Small intestine (tissue), 7 donors: ENCODE measurements around the gene PARP4. TPM values are rescaled to one million over a fixed set of nuclear protein-coding genes. Genes with fewer than 3 reads are reported as not detected.
"Not testable (repeated sequence)": the region's sequence is repeated elsewhere in the genome, so short reads cannot be mapped to it uniquely, and the experiment has no call there.

ENCODE experiments used
- DNase-seq, 2 donors: peaks; one replicate each; pipeline versions ENCODE4 v3.0.0 to v3.0.0-alpha.2; 2013
- FAIRE-seq: peaks from 2 replicates; lab custom pipeline; 2012; peaks lifted over from hg19 to GRCh38; lab: Jason Lieb, UNC
- H3K27ac ChIP-seq, 3 donors: one replicate each; pipeline ENCODE4 v1.5.1; 2013; ENCODE audit warnings: low read length in 2 of 3, mild to moderate bottlenecking in 2 of 3, control low read depth in 1 of 3, inconsistent platforms in 1 of 3, low read depth in 1 of 3, moderate library complexity in 1 of 3
- H3K27me3 ChIP-seq, 3 donors: one replicate each; pipeline ENCODE4 v1.6.1; 2013; ENCODE audit warnings: low read length in 3 of 3, inconsistent platforms in 1 of 3; ENCODE audit not compliant: control insufficient read depth in 3 of 3, insufficient read depth in 3 of 3
- H3K36me3 ChIP-seq, 3 donors: one replicate each; pipeline ENCODE4 v1.6.1; 2013; ENCODE audit warnings: low read length in 3 of 3, inconsistent platforms in 1 of 3, low read depth in 1 of 3, mild to moderate bottlenecking in 1 of 3, moderate library complexity in 1 of 3; ENCODE audit not compliant: control insufficient read depth in 3 of 3, insufficient read depth in 2 of 3
- H3K4me1 ChIP-seq, 3 donors: one replicate each; pipeline ENCODE4 v1.6.1; 2013; ENCODE audit warnings: low read length in 2 of 3, inconsistent platforms in 1 of 3, low read depth in 1 of 3, mild to moderate bottlenecking in 1 of 3, moderate library complexity in 1 of 3; ENCODE audit not compliant: control insufficient read depth in 3 of 3, insufficient read depth in 2 of 3
- H3K4me3 ChIP-seq, 3 donors: one replicate each; pipeline ENCODE4 v1.5.1; 2013; ENCODE audit warnings: low read length in 3 of 3, control low read depth in 1 of 3, inconsistent platforms in 1 of 3, low read depth in 1 of 3, mild to moderate bottlenecking in 1 of 3, moderate library complexity in 1 of 3
- H3K9me3 ChIP-seq, 2 donors: one replicate each; pipeline ENCODE4 v1.6.1; 2013; ENCODE audit warnings: low read depth in 1 of 2, low read length in 1 of 2; ENCODE audit not compliant: control insufficient read depth in 2 of 2, insufficient read depth in 1 of 2
- WGBS, 3 donors: extraction: QIAGEN DNeasy Blood & Tissue Kit; methylation state at CpG; one replicate each; pipeline ENCODE4 v1.1.7; 2013; 5-methylcytosine and 5-hydroxymethylcytosine counted together
- polyA plus RNA-seq, 4 donors: library from polyadenylated mRNA; stranded (reverse) in 3 of 4; unstranded in 1 of 4; fragments of 200-250 nt in 3 of 4; fragments of 120-200 nt in 1 of 4; gene quantifications; one replicate each; pipeline versions ENCODE4 v1.2.1 to v1.2.3, GENCODE V29; 2013
- donor health status: healthy with polysubstance abuse.
- donor health status: control.
- donor health status: control.
- donor health status: Bipolar disorder and iron deficiency.
- donor health status: healthy.

The PARP4 gene
- polyA plus RNA-seq, 4 donors: 30.0 to 74.0 (median 53.3) TPM

- H3K27me3 ChIP-seq: no peaks in the 10 kb centered on the region
- H3K27ac ChIP-seq: no peak overlapping the region
- FAIRE-seq (no peak), DNase-seq (no peak)
- H3K4me1 ChIP-seq: no peaks in the 10 kb centered on the region
- H3K9me3 ChIP-seq: no peaks in the 10 kb centered on the region
- 88 to 94% (median 92%) methylated on average over 6 of the region's 6 CpGs for WGBS, 3 donors
- peaks cover 24 to 63% (median 24%) of the 10 kb centered on the region in 3 donors for H3K36me3 ChIP-seq
- no peak overlapping the region for H3K4me3 ChIP-seq
Measured at GRCh38 chr13:24454056-24454455, 58.5 kb downstream of the PARP4 start.

DNA sequence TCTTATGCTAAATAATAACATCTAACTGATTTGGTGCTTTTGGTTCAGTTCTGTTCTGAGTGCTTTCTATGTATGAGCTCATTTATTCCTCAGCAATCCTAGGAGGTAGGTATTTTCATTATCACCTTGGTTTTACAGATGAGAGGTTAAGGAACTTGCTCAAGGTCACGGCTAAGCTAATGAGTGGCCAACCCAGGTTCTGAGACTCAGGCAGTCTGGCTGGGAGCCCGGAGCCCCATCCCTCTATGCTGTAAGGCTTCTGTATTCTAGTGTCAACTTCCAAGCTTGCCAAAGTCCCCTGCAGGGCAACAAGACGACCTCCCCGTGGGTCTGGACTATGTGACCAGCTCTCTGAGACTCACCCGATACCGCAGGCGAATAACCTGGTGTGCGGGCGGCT, 60.5 kb downstream of the PARP4 start:
- H3K27me3 ChIP-seq: no peaks in the 10 kb centered on the region
- WGBS, 3 donors: 92 to 95% (median 92%) methylated on average over 9 of the region's 9 CpGs
- no peak for FAIRE-seq
- H3K4me1 ChIP-seq: no peaks in the 10 kb centered on the region
- no peak overlapping the region for H3K4me3 ChIP-seq
- peaks cover 22 to 60% (median 27%) of the 10 kb centered on the region in 3 donors for H3K36me3 ChIP-seq
- no peak overlapping the region for H3K27ac ChIP-seq
- no peak for DNase-seq
- H3K9me3 ChIP-seq: no peaks in the 10 kb centered on the region

DNA sequence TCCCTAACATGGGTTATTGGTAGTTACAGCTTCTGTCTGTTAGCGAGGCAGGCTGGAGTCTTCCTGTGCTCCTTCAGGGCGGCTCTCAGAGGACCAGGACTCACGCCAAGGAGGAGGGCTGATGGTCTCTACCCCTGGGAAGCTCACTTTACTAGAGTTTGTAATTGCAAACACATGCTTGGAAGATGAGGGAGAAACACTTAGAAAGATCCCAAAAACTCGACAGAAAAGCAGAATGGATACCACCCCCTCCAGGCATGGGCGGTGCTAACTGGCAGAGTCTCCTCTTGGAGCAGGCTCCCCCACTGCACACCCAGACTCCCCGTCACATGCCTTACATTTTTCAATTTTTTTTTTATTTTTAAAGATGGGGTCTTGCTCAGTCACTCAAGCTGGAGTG, 62.0 kb downstream of the PARP4 start:
- FAIRE-seq: no peak
- Histone ChIP-seq H3K27ac (no peak overlapping the region), H3K9me3 (no peaks in the 10 kb centered on the region), H3K4me3 (no peak overlapping the region), H3K27me3 (no peaks in the 10 kb centered on the region), H3K36me3 (peaks cover 22 to 55% (median 31%) of the 10 kb centered on the region in 3 donors), H3K4me1 (no peaks in the 10 kb centered on the region)
- no peak for DNase-seq
- 73 to 92% (median 90%) methylated on average over 6 of the region's 6 CpGs for WGBS, 3 donors

DNA sequence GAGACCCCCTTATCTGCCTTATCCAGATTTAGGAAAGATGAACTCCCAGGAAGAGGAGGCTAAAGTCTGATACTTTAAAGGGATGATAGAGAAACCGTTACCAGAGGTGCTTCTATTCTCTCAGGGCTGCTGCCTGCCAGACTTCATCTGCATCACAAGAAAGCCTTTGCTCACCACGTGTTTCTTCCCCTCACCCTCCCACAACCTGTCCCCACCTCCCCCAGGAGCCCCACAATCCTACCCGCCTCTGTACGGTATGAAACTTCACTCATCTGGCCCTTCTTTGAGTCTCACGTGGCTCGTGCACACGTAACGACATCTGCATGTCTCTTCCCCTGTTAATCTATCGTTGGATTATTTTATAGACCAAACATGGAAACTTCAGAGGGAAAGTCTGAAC, 67.7 kb downstream of the PARP4 start:
- peaks cover 15 to 42% (median 20%) of the 10 kb centered on the region in 3 donors for H3K36me3 ChIP-seq
- WGBS, 3 donors: 89 to 95% (median 95%) methylated on average over 9 of the region's 9 CpGs
- DNase-seq, H3K27me3 ChIP-seq, H3K9me3 ChIP-seq, H3K4me1 ChIP-seq, H3K27ac ChIP-seq, FAIRE-seq, H3K4me3 ChIP-seq: not testable (repeated sequence)

GRCh38 chr13:24443366-24443765, 69.2 kb downstream of the PARP4 start:
- FAIRE-seq: no peak
- H3K27ac ChIP-seq: no peak overlapping the region
- DNase-seq: no peak
- 78 to 92% (median 85%) methylated on average over 4 of the region's 4 CpGs for WGBS, 3 donors
- no peaks in the 10 kb centered on the region for H3K27me3 ChIP-seq
- H3K4me1 ChIP-seq: no peaks in the 10 kb centered on the region
- H3K4me3 ChIP-seq: no peak overlapping the region
- H3K9me3 ChIP-seq: no peaks in the 10 kb centered on the region
- H3K36me3 ChIP-seq: peaks cover 12 to 49% (median 25%) of the 10 kb centered on the region in 3 donors

DNA sequence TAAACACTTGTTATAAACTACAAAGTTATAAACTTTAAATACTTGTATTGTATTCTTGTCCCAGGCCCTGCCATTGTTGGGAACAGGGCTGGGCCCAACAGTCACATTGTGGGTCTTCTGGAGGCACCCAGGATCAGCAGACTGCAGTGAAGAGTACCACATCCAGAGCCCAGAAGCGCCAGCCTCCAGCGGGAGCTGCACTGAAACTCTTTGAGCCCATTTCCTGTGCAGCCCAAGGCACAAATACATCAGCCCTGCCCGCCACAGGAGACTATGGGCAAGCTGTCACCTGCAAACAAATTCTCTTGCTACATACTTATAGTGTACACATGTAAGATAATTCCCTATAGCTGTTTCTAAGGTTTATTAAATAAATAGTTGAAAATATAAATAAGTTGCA, 86.5 kb downstream of the PARP4 start:
- H3K4me1 ChIP-seq, H3K27ac ChIP-seq, H3K27me3 ChIP-seq, H3K9me3 ChIP-seq, DNase-seq, FAIRE-seq, H3K4me3 ChIP-seq: not testable (repeated sequence)
- WGBS, 3 donors: 88 to 98% (median 96%) methylated on average over 3 of the region's 3 CpGs
- H3K36me3 ChIP-seq: peaks cover 14 to 39% (median 27%) of the 10 kb centered on the region in 3 donors

DNA sequence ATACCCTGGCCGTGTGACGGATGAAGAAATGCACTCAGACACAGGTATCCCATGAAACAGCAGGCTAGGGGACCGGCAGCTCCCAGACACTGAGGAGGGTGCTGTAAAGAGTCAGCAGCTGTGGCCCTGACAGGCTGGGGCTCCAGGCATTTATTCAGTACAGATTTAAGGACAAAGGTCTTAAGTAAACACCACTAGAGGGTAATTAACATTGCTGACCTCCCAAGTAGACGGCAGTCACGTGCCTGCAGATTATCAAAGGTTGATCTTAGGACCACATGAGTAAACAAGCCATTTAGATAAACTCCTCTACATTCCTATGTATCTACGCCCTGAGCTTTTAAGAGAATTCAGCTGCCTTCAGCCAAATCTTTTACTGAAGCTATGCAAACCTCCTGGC, 92.9 kb downstream of the PARP4 start:
- H3K4me3 ChIP-seq, H3K27ac ChIP-seq, H3K27me3 ChIP-seq, FAIRE-seq, H3K4me1 ChIP-seq: not testable (repeated sequence)
- WGBS, 3 donors: 56 to 67% (median 63%) methylated on average over 6 of the region's 6 CpGs
- DNase-seq: peak; percentile 6 to 71
- Histone ChIP-seq H3K9me3 (peaks cover 0 to 17% of the 10 kb centered on the region in 2 donors), H3K36me3 (peaks cover 18 to 30% (median 20%) of the 10 kb centered on the region in 3 donors)

GRCh38 chr13:24407844-24408243, 104.7 kb downstream of the PARP4 start:
- Histone ChIP-seq H3K36me3 (no peaks in the 10 kb centered on the region), H3K4me3 (no peak overlapping the region), H3K4me1 (no peaks in the 10 kb centered on the region), H3K27ac (no peak overlapping the region), H3K9me3 (no peaks in the 10 kb centered on the region), H3K27me3 (no peaks in the 10 kb centered on the region)
- WGBS, 3 donors: 64 to 68% (median 66%) methylated on average over 3 of the region's 3 CpGs
- DNase-seq: no peak
- no peak for FAIRE-seq

GRCh38 chr13:24406524-24406923, 106.1 kb downstream of the PARP4 start:
- Histone ChIP-seq H3K27ac (no peak overlapping the region), H3K4me3 (no peak overlapping the region), H3K27me3 (no peaks in the 10 kb centered on the region), H3K4me1 (no peaks in the 10 kb centered on the region), H3K9me3 (no peaks in the 10 kb centered on the region), H3K36me3 (no peaks in the 10 kb centered on the region)
- 90 to 91% (median 91%) methylated on average over 4 of the region's 4 CpGs for WGBS, 3 donors
- DNase-seq: no peak
- FAIRE-seq: peak; percentile 79
